HG03378 (cell line): ENCODE measurements around the gene C2orf81.
"Not testable (repeated sequence)": the region's sequence is repeated elsewhere in the genome, so short reads cannot be mapped to it uniquely, and the experiment has no call there.

Source experiments
- ATAC-seq: cut with Tn5 transposase; IDR thresholded peaks from one replicate; pipeline ENCODE4 v1.9.1; 2021; ENCODE audit warnings: mild to moderate bottlenecking, moderate library complexity; ENCODE audit not compliant: unreplicated experiment

Gene C2orf81

DNA sequence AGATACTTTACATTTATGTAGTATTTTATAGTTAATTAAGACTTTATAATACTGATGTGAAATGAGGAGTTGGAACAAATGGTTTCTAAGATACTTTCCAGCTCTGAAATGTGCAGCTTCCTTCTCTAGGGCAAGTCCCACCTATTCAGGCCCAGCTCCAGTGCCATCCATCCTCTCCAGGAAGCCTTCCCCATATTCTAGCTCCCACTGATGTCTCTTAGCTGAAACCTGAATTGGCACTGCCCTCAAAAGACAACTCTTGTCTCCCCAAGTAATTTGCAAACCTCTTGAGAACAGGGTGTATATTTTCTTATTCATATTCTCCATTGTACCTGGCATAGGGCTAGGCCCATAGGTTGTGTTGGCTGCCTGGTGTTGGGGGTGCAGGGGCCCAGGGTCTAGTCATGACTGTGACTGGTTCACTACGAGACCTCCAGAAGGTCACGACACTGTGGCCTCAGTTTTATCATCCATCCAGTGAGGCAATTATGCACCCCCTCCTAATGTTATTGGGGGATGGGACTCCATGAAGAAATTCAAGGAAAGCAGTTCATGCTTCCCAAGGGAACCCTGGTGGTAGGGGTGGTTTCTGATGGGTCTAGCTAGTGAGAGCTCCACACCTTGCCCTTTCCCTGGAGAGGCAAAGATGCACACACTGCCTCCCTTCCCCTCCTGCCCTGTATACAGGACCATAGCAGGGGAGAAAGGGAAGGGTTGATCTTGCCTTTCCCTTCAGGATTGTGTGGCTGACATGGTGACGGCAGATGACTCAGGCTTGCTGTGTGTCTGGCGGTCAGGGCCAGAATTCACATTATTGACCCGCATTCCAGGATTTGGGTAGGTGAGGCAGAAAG lies 2.9 kb upstream of the C2orf81 start:
- no peak for ATAC-seq

DNA sequence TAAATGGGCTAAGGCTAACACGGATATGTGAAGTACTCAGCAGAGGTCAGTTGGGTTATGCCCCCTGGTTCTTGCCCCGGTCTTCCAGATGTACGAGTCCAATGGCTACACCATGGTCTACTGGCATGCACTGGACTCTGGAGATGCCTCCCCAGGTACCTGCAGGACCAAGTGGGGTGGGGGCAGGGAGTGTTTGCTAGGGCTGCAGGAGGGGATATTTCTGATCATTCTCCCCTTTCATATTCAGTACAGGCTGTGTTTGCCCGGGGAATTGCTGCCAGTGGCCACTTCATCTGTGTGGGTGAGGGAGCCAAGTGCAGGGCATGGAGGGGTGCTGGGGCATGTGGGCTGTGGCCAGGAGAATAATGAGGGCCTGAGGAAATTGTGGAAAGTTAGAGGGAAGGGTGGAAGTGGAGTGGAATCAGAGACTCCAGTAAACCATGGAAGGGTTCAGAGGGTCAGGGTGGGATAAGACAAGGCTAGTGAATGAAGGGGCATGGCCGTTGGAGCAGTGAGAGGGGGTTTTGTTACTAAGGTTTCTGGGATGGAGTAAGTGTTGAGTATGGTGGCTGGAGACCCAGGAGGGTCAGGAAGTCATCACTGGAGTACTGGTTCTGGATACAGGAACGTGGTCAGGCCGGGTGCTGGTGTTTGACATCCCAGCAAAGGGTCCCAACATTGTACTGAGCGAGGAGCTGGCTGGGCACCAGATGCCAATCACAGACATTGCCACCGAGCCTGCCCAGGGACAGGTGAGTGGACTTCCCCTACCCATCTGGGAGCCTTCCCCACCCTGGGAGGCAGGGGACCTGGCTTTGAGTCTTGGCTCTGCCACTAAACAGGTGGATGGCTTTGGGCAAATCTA lies 2.0 kb upstream of the C2orf81 start:
- ATAC-seq: no peak

DNA sequence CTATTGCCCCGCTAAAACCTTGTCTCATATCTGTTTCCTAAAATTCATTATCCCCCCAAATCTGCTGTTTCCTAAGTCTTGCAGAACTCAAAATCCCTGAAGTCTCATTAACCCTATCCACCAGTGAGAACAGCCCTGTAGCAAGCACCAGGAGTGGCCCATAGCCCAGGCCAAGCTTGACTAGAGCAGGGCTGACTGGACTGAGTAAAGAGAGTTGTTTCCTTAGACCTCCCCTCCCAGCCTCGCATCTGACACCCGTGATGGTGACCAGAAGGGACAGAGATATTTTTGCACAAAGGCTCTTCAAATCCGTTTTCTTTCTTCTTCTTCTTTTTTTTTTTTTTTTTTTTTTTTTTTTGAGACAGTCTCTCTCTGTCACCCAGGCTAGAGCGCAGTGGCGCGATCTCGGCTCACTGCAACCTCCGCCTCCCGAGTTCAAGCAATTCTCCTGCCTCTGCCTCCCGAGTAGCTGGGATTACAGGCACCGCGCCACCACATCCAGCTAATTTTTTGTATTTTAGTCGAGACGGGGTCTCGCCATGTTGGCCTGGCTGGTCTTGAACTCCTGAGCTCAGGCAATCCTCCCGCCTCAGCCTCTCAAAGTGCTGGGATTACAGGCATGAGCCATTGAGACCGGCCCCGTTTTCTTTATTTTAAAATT lies 846 bp downstream of the C2orf81 start:
- not testable (repeated sequence) for ATAC-seq

DNA sequence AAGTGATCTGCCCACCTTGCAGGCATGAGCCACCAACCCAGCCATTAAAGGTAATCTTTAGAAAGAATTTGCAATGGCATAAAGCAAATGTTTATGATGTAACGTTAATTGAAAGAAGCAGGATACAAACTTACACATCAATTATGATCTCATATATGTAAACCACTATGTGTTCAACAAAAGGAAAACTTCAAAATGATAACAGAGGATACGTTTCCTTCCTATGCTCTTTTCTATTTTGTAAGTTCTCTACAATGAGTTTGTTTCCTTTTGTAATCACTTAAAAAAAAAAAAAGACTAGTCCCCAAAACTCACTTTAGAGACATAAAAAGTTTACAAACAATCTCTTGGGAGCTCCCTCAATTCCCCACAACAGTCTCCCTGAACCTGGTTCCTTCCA lies 1.4 kb downstream of the C2orf81 start:
- ATAC-seq: no peak

GRCh38 chr2:74419345-74419744 lies 2.1 kb downstream of the C2orf81 start:
- ATAC-seq: no peak

- no peak for ATAC-seq
Observed at GRCh38 chr2:74418312-74418711, 3.1 kb downstream of the C2orf81 start.

GRCh38 chr2:74417763-74418162 lies 3.7 kb downstream of the C2orf81 start:
- ATAC-seq: no peak

DNA sequence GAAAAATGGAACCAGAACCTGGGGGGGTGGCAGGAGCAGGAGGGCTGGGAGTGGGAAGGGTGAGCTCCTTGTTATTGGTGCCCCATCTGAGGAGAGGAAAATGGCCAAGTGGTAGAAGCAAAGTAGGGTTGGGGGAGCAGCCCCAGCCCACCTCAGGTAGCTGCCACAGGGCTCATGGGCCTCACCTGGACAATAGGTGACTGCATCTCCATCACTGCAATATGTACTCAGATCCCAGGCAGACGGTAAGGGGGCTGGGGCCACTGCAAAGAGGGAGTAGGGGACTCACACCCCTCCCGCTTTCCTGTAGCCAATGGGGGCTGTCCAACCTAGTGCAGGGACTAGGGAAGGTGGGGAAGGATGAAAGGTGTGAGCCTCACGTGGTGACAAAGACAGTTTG lies 4.2 kb downstream of the C2orf81 start:
- no peak for ATAC-seq

- ATAC-seq: no peak
Observed at GRCh38 chr2:74416778-74417177, 4.6 kb downstream of the C2orf81 start.

GRCh38 chr2:74415762-74416395 lies 5.5 kb downstream of the C2orf81 start:
- ATAC-seq: no peak

DNA sequence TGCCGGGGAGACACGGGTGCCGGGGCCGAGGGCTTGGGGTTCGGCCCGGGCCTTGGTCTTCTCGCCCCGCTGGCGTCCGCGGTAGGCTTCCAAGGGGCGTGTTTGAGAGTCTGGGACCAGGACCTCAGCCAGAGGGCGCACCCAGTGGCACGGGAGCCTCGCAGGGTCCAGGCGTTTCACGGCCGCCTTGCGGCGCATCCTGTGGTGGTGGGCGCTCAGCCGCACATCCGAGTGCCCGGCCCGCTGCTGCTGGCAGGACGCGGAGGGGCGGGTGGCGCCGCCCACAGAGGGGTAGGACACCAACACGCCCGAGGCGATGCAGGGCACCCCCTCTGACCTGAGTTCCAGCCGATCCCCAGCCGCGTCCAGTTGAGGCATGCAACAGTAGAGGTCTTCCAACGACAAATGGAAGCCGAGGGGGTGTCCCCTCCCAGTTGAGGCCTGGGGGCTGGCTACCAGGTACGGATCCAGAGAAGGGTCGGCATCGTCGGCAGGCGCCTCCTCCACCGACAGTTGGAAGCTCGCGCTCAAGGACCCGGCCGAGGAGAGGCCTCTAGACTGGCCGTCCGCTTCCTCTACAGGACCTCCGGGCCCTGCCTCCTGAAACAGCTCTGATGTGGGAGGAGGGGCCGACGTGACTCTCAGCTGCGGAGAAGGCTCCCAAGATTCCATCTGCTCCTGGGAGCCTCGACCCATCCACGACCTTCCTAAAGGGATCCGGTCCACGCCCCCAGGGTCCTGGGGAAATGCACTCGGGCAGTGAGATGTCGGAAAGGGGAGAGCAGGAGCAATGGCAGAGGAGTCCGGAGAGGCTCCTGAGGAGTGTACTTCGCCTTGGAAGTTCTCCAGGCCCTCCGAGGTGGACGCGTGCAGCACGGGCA lies 6.3 kb downstream of the C2orf81 start:
- no peak for ATAC-seq

- ATAC-seq: no peak
Observed at GRCh38 chr2:74414441-74414840, 7.0 kb downstream of the C2orf81 start.

GRCh38 chr2:74413001-74413698 lies 8.3 kb downstream of the C2orf81 start:
- ATAC-seq: no peak

DNA sequence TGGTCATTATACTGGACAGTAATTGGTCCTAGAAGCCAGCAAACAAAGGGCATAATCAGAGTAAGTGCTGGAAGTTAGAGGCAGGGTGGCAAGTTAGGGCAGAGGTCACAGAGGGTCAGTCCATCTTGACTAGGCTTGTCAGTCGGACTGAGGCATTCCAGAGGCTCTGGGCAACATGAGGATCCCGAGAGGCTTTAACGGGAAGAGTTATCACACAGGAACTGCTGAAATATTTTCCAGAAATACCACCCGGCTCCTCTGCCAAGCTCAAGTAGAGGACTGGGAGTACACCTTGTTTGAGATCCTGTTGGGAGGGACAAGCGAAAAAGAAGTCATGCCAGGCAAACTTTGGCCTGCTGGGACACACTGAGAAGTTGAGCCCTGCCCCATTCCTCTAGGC lies 13.7 kb downstream of the C2orf81 start:
- no peak for ATAC-seq

DNA sequence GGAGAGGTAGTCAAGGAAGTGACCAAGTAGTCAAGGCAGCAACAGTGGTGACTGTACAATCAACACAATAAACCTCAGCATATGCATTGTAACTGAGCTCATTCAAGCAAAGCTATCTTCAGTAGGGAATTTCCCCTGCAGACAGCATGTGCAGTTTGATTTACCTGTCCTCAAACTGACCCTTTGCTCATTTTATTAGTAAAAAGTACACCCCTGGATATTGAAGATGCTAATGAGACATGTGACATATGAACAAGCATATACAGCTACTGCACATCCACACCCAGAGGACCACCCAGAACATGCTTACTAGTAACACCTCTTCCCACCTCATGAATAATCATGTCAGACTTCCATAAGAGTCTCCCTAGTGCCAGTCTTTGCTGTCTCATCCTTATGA lies 15.4 kb downstream of the C2orf81 start:
- ATAC-seq: peak; percentile 79

GRCh38 chr2:74401891-74402290 lies 19.5 kb downstream of the C2orf81 start:
- no peak for ATAC-seq

- no peak for ATAC-seq
Observed at GRCh38 chr2:74399785-74400184, 21.6 kb downstream of the C2orf81 start.

- no peak for ATAC-seq
Observed at GRCh38 chr2:74396149-74396548, 25.3 kb downstream of the C2orf81 start.

DNA sequence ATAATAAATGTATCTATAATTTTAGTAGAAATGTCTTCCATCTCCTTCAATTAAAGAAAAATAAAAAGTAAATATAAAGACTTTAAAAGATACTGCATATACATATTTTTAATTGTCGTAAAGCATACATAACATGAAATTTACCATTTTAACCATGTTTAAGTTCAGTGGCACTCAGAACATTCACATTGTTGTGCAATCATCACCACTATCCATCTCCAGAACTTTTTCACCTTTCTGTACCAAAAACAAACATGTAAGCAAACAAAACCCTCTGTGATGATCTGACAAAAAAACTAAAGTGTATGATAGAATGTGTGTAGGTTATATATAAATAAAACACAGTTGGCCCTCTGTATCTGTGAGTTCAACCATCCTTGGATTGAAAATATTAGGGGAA lies 27.9 kb downstream of the C2orf81 start:
- ATAC-seq: no peak

GRCh38 chr2:74392449-74392743 lies 29.0 kb downstream of the C2orf81 start:
- ATAC-seq: no peak
